H1 (cell line): ENCODE results near the gene DENND1A.

Experiments
- CHD2 ChIP-seq: IDR thresholded peaks from 2 replicates; pipeline ENCODE4 v1.6.1; 2012; ENCODE audit warnings: low read length, improper control_type of control experiment
- CTCF ChIP-seq, 3 experiments: IDR thresholded peaks; 1 replicate in 2 of 3; 2 replicates in 1 of 3; pipeline versions ENCODE4 v1.5.1 to v1.6.1; 2011; ENCODE audit warnings: low read length in 3 of 3, mild to moderate bottlenecking in 3 of 3, inconsistent platforms in 2 of 3, low read depth in 1 of 3, moderate library complexity in 1 of 3; ENCODE audit not compliant: insufficient read depth in 1 of 3; ENCODE audit errors: control extremely low read depth in 1 of 3
- E2F6 ChIP-seq: IDR thresholded peaks from 2 replicates; pipeline ENCODE4 v1.6.1; 2012; ENCODE audit warnings: inconsistent platforms
- EP300 ChIP-seq, 2 experiments: IDR thresholded peaks; 1 replicate in 1 of 2; 2 replicates in 1 of 2; pipeline ENCODE4 v1.6.1; 2011 to 2012; ENCODE audit warnings: low read depth in 2 of 2, low read length in 2 of 2, mild to moderate bottlenecking in 2 of 2, borderline replicate concordance in 1 of 2, inconsistent platforms in 1 of 2, moderate library complexity in 1 of 2
- POLR2A ChIP-seq, 2 experiments: IDR thresholded peaks; 1 replicate in 1 of 2; 2 replicates in 1 of 2; pipeline ENCODE4 v1.6.1; 2011; ENCODE audit warnings: low read depth in 2 of 2, low read length in 2 of 2, mild to moderate bottlenecking in 2 of 2; ENCODE audit errors: control extremely low read depth in 1 of 2
- SIN3A ChIP-seq, 2 experiments: IDR thresholded peaks in 1 of 2; conservative IDR thresholded peaks in 1 of 2; 2 replicates each; pipeline ENCODE4 v1.6.1; 2011 to 2012; ENCODE audit warnings: low read length in 2 of 2, improper control_type of control experiment in 1 of 2, low read depth in 1 of 2, mild to moderate bottlenecking in 1 of 2
- SP1 ChIP-seq: IDR thresholded peaks from 2 replicates; pipeline ENCODE4 v1.6.1; 2011; ENCODE audit warnings: low read depth, low read length

- TF ChIP-seq E2F6 (no peak), EP300 (IDR thresholded peaks at IDR 0.05; ENCODE audit: borderline replicate concordance in 1 of 2, low read depth in 2 of 2, low read length in 2 of 2) (no peak), CHD2 (no peak), SIN3A (conservative IDR thresholded peaks at IDR 0.05 in 1 of 2, IDR thresholded peaks at IDR 0.05 in 1 of 2; ENCODE audit: low read depth in 1 of 2, low read length in 2 of 2) (no peak), CTCF (IDR thresholded peaks at IDR 0.05; ENCODE audit: control extremely low read depth in 1 of 3, insufficient read depth in 1 of 3, low read depth in 1 of 3, low read length in 3 of 3) (no peak), POLR2A (IDR thresholded peaks at IDR 0.05; ENCODE audit: control extremely low read depth in 1 of 2, low read depth in 2 of 2, low read length in 2 of 2) (no peak), SP1 (no peak)
These were observed 557.0 kb downstream of the DENND1A start for GRCh38 chr9:123372766-123373446.
